Psoas muscle (tissue), 8 donors: ENCODE results near the gene MRPS9. TPM values are rescaled to one million over a fixed set of nuclear protein-coding genes. Genes with fewer than 3 reads are reported as not detected.

Source experiments
- ATAC-seq, 4 donors: fragments of 200-7000 bp; cut with Tn5 transposase; one replicate each; pipeline ENCODE4 v1.9.1; 2020; ENCODE audit warnings: moderate library complexity in 3 of 4, mild to moderate bottlenecking in 2 of 4
- DNase-seq, 2 donors: peaks; one replicate each; pipeline ENCODE4 v3.0.0-alpha.2; 2020
- H3K27ac ChIP-seq: fragments of 200-600 bp; one replicate; pipeline ENCODE4 v1.8.0; 2022
- H3K27me3 ChIP-seq, 3 donors: fragments of 200-600 bp in 1 of 3; one replicate each; pipeline versions ENCODE4 v1.6.1 to v1.8.0; 2013 to 2022; ENCODE audit warnings: low read length in 2 of 3, mild to moderate bottlenecking in 2 of 3, moderate library complexity in 1 of 3; ENCODE audit not compliant: insufficient read depth in 3 of 3
- H3K36me3 ChIP-seq, 2 donors: fragments of 200-600 bp in 1 of 2; one replicate each; pipeline versions ENCODE4 v1.6.1 to v1.8.0; 2013 to 2022; ENCODE audit warnings: low read depth in 1 of 2, mild to moderate bottlenecking in 1 of 2, moderate library complexity in 1 of 2; ENCODE audit not compliant: insufficient read depth in 1 of 2
- H3K4me1 ChIP-seq: fragments of 200-600 bp; one replicate; pipeline ENCODE4 v1.8.0; 2022
- H3K4me3 ChIP-seq: fragments of 200-600 bp; one replicate; pipeline ENCODE4 v1.8.0; 2022; ENCODE audit warnings: mild to moderate bottlenecking
- H3K9me3 ChIP-seq: fragments of 200-600 bp; one replicate; pipeline ENCODE4 v1.8.0; 2022
- CTCF ChIP-seq: fragments of 200-600 bp; IDR thresholded peaks from one replicate; pipeline ENCODE4 v1.8.0; 2022; ENCODE audit warnings: antibody characterized with exemption
- WGBS, 3 donors: extraction: QIAGEN DNeasy Blood & Tissue Kit; methylation state at CpG; one replicate each; pipeline versions ENCODE4 v1.1.6 to v1.1.7; 2013; 5-methylcytosine and 5-hydroxymethylcytosine counted together
- intact Hi-C, 2 donors: fragments of 100-400 bp; cut with DNase I; formaldehyde crosslinking; loops; one replicate each; pipeline versions ENCODE4 v1.11.0 to v1.14.2; 2022
- polyA plus RNA-seq, 3 donors: library from polyadenylated mRNA; stranded (reverse); fragments of 200-250 nt; gene quantifications; one replicate each; pipeline ENCODE4 v1.2.3, GENCODE V29; 2013
- total RNA-seq, 4 donors: library from RNA; stranded (reverse); fragmentation: NEBNext Ultra II Directional in 2 of 4; extraction: Animal tissue kit (Norgen Biotek cat#: 25700) in 2 of 4; gene quantifications; one replicate each; pipeline versions ENCODE4 v1.2.1 to v1.2.4, GENCODE V29; 2021 to 2023
- donor health status: healthy with polysubstance abuse.
- donor health status: DM: no; HTN: no; CAD: no; lungs with moderate emphysema.
- donor health status: Bipolar disorder and iron deficiency.
- donor health status: healthy.
- donor health status: DM: yes; HTN: yes; CAD: no.
- donor health status: DM: no; HTN: no; CAD: no.
- donor health status: DM: no; HTN: no; CAD: no.
- donor health status: DM: yes; HTN: yes; CAD: no.

Gene MRPS9
- total and polyA plus RNA-seq, 7 donors, result 41.3 to 62.4 (median 49.8) TPM

GRCh38 chr2:105072039-105072438 is 34.2 kb downstream of the MRPS9 start:
- TF ChIP-seq CTCF, result no peak
- H3K27ac ChIP-seq, result no peak overlapping the region
- ATAC-seq (no peak), DNase-seq (no peak)
- WGBS, 3 donors, result 92 to 100% (median 97%) methylated on average over 2 of the region's 2 CpGs
- intact Hi-C loops, result no loop called here
- H3K4me3 ChIP-seq, result no peak overlapping the region
- no peaks in the 10 kb centered on the region for H3K4me1 ChIP-seq
- H3K9me3 ChIP-seq, result no peaks in the 10 kb centered on the region
- H3K36me3 ChIP-seq, result peaks cover 0 to 17% of the 10 kb centered on the region in 2 donors
- no peaks in the 10 kb centered on the region for H3K27me3 ChIP-seq

- Histone ChIP-seq H3K27me3 (no peaks in the 10 kb centered on the region), H3K4me1 (no peaks in the 10 kb centered on the region), H3K36me3 (peaks cover 0 to 17% of the 10 kb centered on the region in 2 donors), H3K9me3 (no peaks in the 10 kb centered on the region), H3K4me3 (no peak overlapping the region), H3K27ac (no peak overlapping the region)
- DNase-seq, result no peak
- WGBS, 3 donors, result 74 to 95% (median 84%) methylated on average over 4 of the region's 4 CpGs
- ATAC-seq, result no peak
- intact Hi-C loops, result no loop called here
- no peak for TF ChIP-seq CTCF
Observed at GRCh38 chr2:105073591-105073990, 35.7 kb downstream of the MRPS9 start.

GRCh38 chr2:105076121-105076520 is 38.3 kb downstream of the MRPS9 start:
- Histone ChIP-seq H3K27ac (no peak overlapping the region), H3K4me3 (no peak overlapping the region), H3K27me3 (no peaks in the 10 kb centered on the region), H3K36me3 (peaks cover 0 to 17% of the 10 kb centered on the region in 2 donors), H3K9me3 (no peaks in the 10 kb centered on the region), H3K4me1 (no peaks in the 10 kb centered on the region)
- WGBS, 3 donors, result 96 to 100% (median 96%) methylated on average over 3 of the region's 3 CpGs
- intact Hi-C loops, result no loop called here
- no peak for TF ChIP-seq CTCF
- ATAC-seq (no peak), DNase-seq (no peak)

GRCh38 chr2:105078906-105079495 is 41.1 kb downstream of the MRPS9 start:
- H3K9me3 ChIP-seq, result no peaks in the 10 kb centered on the region
- WGBS, 3 donors, result 93 to 95% (median 94%) methylated on average over 10 of the region's 10 CpGs
- H3K4me3 ChIP-seq, result no peak overlapping the region
- no peak for ATAC-seq
- DNase-seq, result no peak
- H3K36me3 ChIP-seq, result no peaks in the 10 kb centered on the region
- no peaks in the 10 kb centered on the region for H3K27me3 ChIP-seq
- intact Hi-C loops, result no loop called here
- no peak for TF ChIP-seq CTCF
- H3K4me1 ChIP-seq, result no peaks in the 10 kb centered on the region
- no peak overlapping the region for H3K27ac ChIP-seq

- no peaks in the 10 kb centered on the region for H3K36me3 ChIP-seq
- H3K4me3 ChIP-seq, result no peak overlapping the region
- no peak for ATAC-seq
- no peak for DNase-seq
- no peak overlapping the region for H3K27ac ChIP-seq
- intact Hi-C loops, result no loop called here
- H3K4me1 ChIP-seq, result no peaks in the 10 kb centered on the region
- H3K27me3 ChIP-seq, result no peaks in the 10 kb centered on the region
- H3K9me3 ChIP-seq, result no peaks in the 10 kb centered on the region
- TF ChIP-seq CTCF, result no peak
Observed at GRCh38 chr2:105080461-105080860, 42.6 kb downstream of the MRPS9 start.
